Stimulated activated naive CD8-positive, alpha-beta T cell treated with anti-CD3 and anti-CD28 coated beads, Interleukin-15, Interleukin-2, amounts not matched to agents 100 ng/mL and 50 ng/mL, for 24 hours (primary cell): ENCODE data around the gene DTWD2.
"Not testable (repeated sequence)": the region's sequence is repeated elsewhere in the genome, so short reads cannot be mapped to it uniquely, and the experiment has no call there.

ENCODE experiments used
- H3K27ac Mint-ChIP-seq: one replicate; pipeline ENCODE4 v1.8.0; 2021; ENCODE audit warnings: mild to moderate bottlenecking, mixed read lengths
- H3K27me3 Mint-ChIP-seq: one replicate; pipeline ENCODE4 v1.8.0; 2021; ENCODE audit warnings: mixed read lengths
- H3K36me3 Mint-ChIP-seq: one replicate; pipeline ENCODE4 v1.8.0; 2021; ENCODE audit warnings: low read depth, mixed read lengths
- H3K4me1 Mint-ChIP-seq: one replicate; pipeline ENCODE4 v1.8.0; 2021; ENCODE audit warnings: low read depth, mixed read lengths
- H3K4me3 Mint-ChIP-seq: one replicate; pipeline ENCODE4 v1.8.0; 2021; ENCODE audit warnings: mild to moderate bottlenecking, mixed read lengths
- H3K9me3 Mint-ChIP-seq: one replicate; pipeline ENCODE4 v1.8.0; 2021; ENCODE audit warnings: mixed read lengths

DTWD2 gene

DNA sequence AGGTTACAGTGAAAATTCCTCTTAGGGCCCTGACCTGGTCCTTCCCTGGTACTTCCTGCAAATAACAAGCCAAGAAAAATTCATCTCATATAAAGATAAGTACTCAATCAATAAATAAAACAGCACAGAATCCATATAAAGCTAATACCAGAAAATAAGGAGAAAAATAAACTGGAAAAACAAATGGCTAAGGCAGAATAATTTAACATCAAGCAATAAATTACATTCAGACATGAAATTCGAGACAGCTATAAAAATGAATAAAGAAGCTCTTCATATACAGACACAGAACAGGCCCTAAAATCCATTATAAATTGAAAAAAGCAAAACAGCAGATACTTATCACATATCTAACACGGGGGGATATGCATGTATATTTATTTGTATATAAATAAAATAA is 99.2 kb downstream of the DTWD2 start:
- no peaks in the 10 kb centered on the region for H3K27me3 Mint-ChIP-seq
- no peak overlapping the region for H3K27ac Mint-ChIP-seq
- H3K36me3 Mint-ChIP-seq: no peaks in the 10 kb centered on the region
- H3K4me3 Mint-ChIP-seq: no peak overlapping the region
- no peaks in the 10 kb centered on the region for H3K4me1 Mint-ChIP-seq
- H3K9me3 Mint-ChIP-seq: no peaks in the 10 kb centered on the region

DNA sequence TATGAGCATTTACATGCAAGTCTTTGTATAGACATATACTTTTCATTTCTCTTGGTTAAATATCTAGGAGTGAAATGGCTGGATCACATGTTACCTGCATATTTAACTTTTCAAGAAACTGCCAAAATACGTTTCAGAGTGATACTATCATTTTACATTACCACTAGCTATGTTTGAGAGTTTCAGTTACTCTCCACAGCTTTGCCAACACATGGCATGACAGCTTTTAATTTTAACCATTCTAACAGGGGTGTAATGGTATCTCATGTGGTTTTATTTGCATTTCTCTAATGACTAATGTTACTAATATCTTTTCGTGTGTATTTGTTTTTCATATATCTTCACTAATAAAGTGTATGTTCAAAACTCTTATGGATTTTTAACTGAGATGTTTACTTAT is 99.8 kb downstream of the DTWD2 start:
- no peak overlapping the region for H3K4me3 Mint-ChIP-seq
- no peaks in the 10 kb centered on the region for H3K4me1 Mint-ChIP-seq
- H3K27ac Mint-ChIP-seq: no peak overlapping the region
- H3K36me3 Mint-ChIP-seq: no peaks in the 10 kb centered on the region
- no peaks in the 10 kb centered on the region for H3K9me3 Mint-ChIP-seq
- no peaks in the 10 kb centered on the region for H3K27me3 Mint-ChIP-seq

GRCh38 chr5:118883362-118883761 is 105.0 kb downstream of the DTWD2 start:
- H3K9me3 Mint-ChIP-seq: peaks cover 2% of the 10 kb centered on the region
- no peak overlapping the region for H3K27ac Mint-ChIP-seq
- H3K4me1 Mint-ChIP-seq: no peaks in the 10 kb centered on the region

GRCh38 chr5:118882666-118883065 is 105.7 kb downstream of the DTWD2 start:
- peaks cover 13% of the 10 kb centered on the region for H3K36me3 Mint-ChIP-seq
- no peak overlapping the region for H3K4me3 Mint-ChIP-seq
- no peaks in the 10 kb centered on the region for H3K27me3 Mint-ChIP-seq
- peaks cover 9% of the 10 kb centered on the region for H3K9me3 Mint-ChIP-seq
- no peaks in the 10 kb centered on the region for H3K4me1 Mint-ChIP-seq
- no peak overlapping the region for H3K27ac Mint-ChIP-seq

More at GRCh38 chr5:118883362-118883761, 105.0 kb downstream of the DTWD2 start:
- Mint-ChIP-seq H3K36me3 (peaks cover 11% of the 10 kb centered on the region), H3K4me3 (no peak overlapping the region), H3K27me3 (no peaks in the 10 kb centered on the region)

- not testable (repeated sequence) for H3K4me1 Mint-ChIP-seq, H3K27ac Mint-ChIP-seq, H3K27me3 Mint-ChIP-seq, H3K4me3 Mint-ChIP-seq
- Mint-ChIP-seq H3K9me3 (peaks cover 41% of the 10 kb centered on the region), H3K36me3 (peaks cover 38% of the 10 kb centered on the region)
Measured at GRCh38 chr5:118876852-118877251, 111.5 kb downstream of the DTWD2 start.

GRCh38 chr5:118875131-118875530 is 113.2 kb downstream of the DTWD2 start:
- Mint-ChIP-seq H3K4me1 (no peaks in the 10 kb centered on the region), H3K27ac (no peak overlapping the region), H3K27me3 (no peaks in the 10 kb centered on the region), H3K36me3 (peaks cover 33% of the 10 kb centered on the region), H3K9me3 (peaks cover 41% of the 10 kb centered on the region), H3K4me3 (no peak overlapping the region)

GRCh38 chr5:118873417-118873816 is 114.9 kb downstream of the DTWD2 start:
- no peaks in the 10 kb centered on the region for H3K4me1 Mint-ChIP-seq
- no peak overlapping the region for H3K4me3 Mint-ChIP-seq
- H3K9me3 Mint-ChIP-seq: peaks cover 43% of the 10 kb centered on the region
- no peaks in the 10 kb centered on the region for H3K27me3 Mint-ChIP-seq
- H3K36me3 Mint-ChIP-seq: peaks cover 34% of the 10 kb centered on the region
- H3K27ac Mint-ChIP-seq: no peak overlapping the region

- Mint-ChIP-seq H3K27me3 (no peaks in the 10 kb centered on the region), H3K4me1 (no peaks in the 10 kb centered on the region), H3K36me3 (no peaks in the 10 kb centered on the region), H3K27ac (no peak overlapping the region), H3K4me3 (no peak overlapping the region), H3K9me3 (no peaks in the 10 kb centered on the region)
Measured at GRCh38 chr5:118863345-118863744, 125.0 kb downstream of the DTWD2 start.

GRCh38 chr5:118862596-118862995 is 125.8 kb downstream of the DTWD2 start:
- Mint-ChIP-seq H3K27me3 (no peaks in the 10 kb centered on the region), H3K27ac (no peak overlapping the region), H3K4me1 (no peaks in the 10 kb centered on the region), H3K9me3 (no peaks in the 10 kb centered on the region), H3K4me3 (no peak overlapping the region), H3K36me3 (no peaks in the 10 kb centered on the region)

DNA sequence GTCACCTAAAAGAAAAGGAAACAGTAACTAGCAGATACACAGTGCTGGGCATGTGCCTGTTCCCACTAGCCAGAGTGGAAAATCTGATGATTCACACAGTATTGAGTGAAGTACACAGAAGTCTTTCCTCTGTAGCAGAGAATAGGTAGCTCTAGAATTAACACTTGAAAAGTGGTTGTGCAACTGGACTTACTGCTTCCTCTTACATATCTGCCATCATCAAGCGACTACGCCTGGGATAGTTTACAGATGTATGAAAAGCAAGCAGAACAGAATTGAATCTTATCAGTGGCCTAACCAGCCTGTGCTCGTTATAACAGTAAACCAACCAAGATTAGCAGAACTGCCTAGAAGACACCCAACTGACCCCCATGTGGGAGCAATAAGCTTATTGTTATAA is 130.6 kb downstream of the DTWD2 start:
- no peaks in the 10 kb centered on the region for H3K36me3 Mint-ChIP-seq
- no peak overlapping the region for H3K4me3 Mint-ChIP-seq
- H3K4me1 Mint-ChIP-seq: no peaks in the 10 kb centered on the region
- no peaks in the 10 kb centered on the region for H3K27me3 Mint-ChIP-seq
- H3K9me3 Mint-ChIP-seq: peaks cover 3% of the 10 kb centered on the region
- no peak overlapping the region for H3K27ac Mint-ChIP-seq

DNA sequence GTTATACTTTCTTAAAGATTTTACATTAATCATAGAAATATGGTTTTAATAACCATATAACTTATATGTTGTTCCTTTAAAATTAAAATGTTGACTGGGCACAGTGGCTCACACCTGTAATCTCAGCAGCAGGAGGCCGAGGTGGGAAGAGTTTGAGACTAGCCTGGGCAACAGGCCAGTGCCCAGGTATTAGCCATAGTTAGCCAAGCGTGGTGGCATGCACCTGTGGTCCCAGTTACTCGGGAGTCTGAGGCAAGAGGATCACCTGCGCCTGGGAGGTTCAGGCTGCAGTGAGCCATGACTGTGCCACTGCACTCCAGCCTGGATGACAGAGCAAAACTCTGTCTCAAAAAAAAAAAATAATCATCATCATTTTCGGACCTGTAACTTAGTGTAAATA is 133.5 kb downstream of the DTWD2 start:
- no peak overlapping the region for H3K4me3 Mint-ChIP-seq
- no peaks in the 10 kb centered on the region for H3K27me3 Mint-ChIP-seq
- peaks cover 13% of the 10 kb centered on the region for H3K9me3 Mint-ChIP-seq
- H3K27ac Mint-ChIP-seq: no peak overlapping the region
- H3K4me1 Mint-ChIP-seq: no peaks in the 10 kb centered on the region
- peaks cover 4% of the 10 kb centered on the region for H3K36me3 Mint-ChIP-seq

DNA sequence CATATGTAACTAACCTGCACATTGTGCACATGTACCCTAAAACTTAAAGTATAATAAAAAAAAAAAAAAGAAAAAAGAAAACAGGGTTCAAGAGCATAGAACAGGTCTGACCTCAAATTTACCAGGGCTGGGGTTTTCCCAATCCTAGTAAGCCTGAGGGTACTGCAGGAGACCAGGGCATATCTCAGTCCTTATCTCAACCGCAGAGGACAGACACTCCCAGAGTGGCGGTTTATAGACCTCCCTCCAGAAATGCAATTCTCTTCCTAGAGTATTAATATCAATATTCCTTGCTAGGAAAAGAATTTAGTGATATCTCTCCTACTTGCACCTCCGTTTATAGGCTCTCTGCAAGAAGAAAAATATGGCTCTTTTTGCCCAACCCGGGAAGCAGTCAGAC is 136.6 kb downstream of the DTWD2 start:
- not testable (repeated sequence) for H3K27ac Mint-ChIP-seq, H3K4me1 Mint-ChIP-seq, H3K4me3 Mint-ChIP-seq, H3K27me3 Mint-ChIP-seq, H3K36me3 Mint-ChIP-seq
- H3K9me3 Mint-ChIP-seq: peaks cover 13% of the 10 kb centered on the region

GRCh38 chr5:118849507-118849906 is 138.8 kb downstream of the DTWD2 start:
- H3K4me3 Mint-ChIP-seq, H3K4me1 Mint-ChIP-seq, H3K27me3 Mint-ChIP-seq, H3K27ac Mint-ChIP-seq, H3K36me3 Mint-ChIP-seq: not testable (repeated sequence)
- peaks cover 13% of the 10 kb centered on the region for H3K9me3 Mint-ChIP-seq

- H3K27ac Mint-ChIP-seq: no peak overlapping the region
- H3K4me3 Mint-ChIP-seq: no peak overlapping the region
- H3K27me3 Mint-ChIP-seq: no peaks in the 10 kb centered on the region
- H3K9me3 Mint-ChIP-seq: no peaks in the 10 kb centered on the region
- peaks cover 6% of the 10 kb centered on the region for H3K36me3 Mint-ChIP-seq
- no peaks in the 10 kb centered on the region for H3K4me1 Mint-ChIP-seq
Measured at GRCh38 chr5:118844351-118844750, 144.0 kb downstream of the DTWD2 start.

- Mint-ChIP-seq H3K9me3 (no peaks in the 10 kb centered on the region), H3K27ac (no peak overlapping the region), H3K27me3 (no peaks in the 10 kb centered on the region)
Measured at GRCh38 chr5:118834710-118835109, 153.6 kb downstream of the DTWD2 start.

DNA sequence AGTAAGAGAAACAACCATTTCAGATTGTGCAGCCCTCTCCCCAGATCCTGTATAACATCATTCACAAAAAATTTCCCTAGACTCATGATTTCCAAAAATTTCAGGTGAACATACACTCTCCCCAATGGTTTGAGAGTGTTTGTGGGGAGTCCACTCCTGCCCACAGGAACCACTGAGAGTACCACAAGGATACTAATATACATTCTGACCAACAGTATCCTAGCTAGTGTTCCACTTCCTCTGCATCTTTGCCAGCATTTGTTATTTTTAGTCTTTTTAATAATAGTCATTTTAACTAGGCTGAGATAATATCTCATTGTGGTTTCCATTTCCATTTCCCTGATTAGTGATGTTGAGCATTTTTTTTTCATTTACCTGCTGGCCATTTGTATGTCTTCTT is 155.4 kb downstream of the DTWD2 start:
- H3K9me3 Mint-ChIP-seq: no peaks in the 10 kb centered on the region
- no peak overlapping the region for H3K27ac Mint-ChIP-seq
- H3K4me1 Mint-ChIP-seq: no peaks in the 10 kb centered on the region
- H3K4me3 Mint-ChIP-seq: no peak overlapping the region
- H3K36me3 Mint-ChIP-seq: peaks cover 4% of the 10 kb centered on the region
- H3K27me3 Mint-ChIP-seq: no peaks in the 10 kb centered on the region

More at GRCh38 chr5:118834710-118835109, 153.6 kb downstream of the DTWD2 start:
- peaks cover 4% of the 10 kb centered on the region for H3K36me3 Mint-ChIP-seq
- no peaks in the 10 kb centered on the region for H3K4me1 Mint-ChIP-seq
- H3K4me3 Mint-ChIP-seq: no peak overlapping the region

GRCh38 chr5:118825226-118825625 is 163.1 kb downstream of the DTWD2 start:
- Mint-ChIP-seq H3K27me3 (no peaks in the 10 kb centered on the region), H3K4me3 (no peak overlapping the region), H3K4me1 (no peaks in the 10 kb centered on the region), H3K27ac (no peak overlapping the region), H3K36me3 (no peaks in the 10 kb centered on the region), H3K9me3 (no peaks in the 10 kb centered on the region)
